ENCODE data around the gene CHFR. TPM values are rescaled to one million over a fixed set of nuclear protein-coding genes. Genes with fewer than 3 reads are reported as not detected.
"Not testable (repeated sequence)": the region's sequence is repeated elsewhere in the genome, so short reads cannot be mapped to it uniquely, and the experiment has no call there.

The CHFR gene
- polyA plus RNA-seq, 1 donor, result 31.6 TPM

- not testable (repeated sequence) for DNase-seq
Measured at GRCh38 chr12:132809391-132809790, 78.0 kb downstream of the CHFR start.

- DNase-seq, result no peak
Measured at GRCh38 chr12:132807295-132808092, 79.9 kb downstream of the CHFR start.

- DNase-seq, result no peak
Measured at GRCh38 chr12:132806857-132807256, 80.5 kb downstream of the CHFR start.

GRCh38 chr12:132804426-132804861 lies 83.0 kb downstream of the CHFR start:
- DNase-seq, result no peak

GRCh38 chr12:132803888-132804287 lies 83.5 kb downstream of the CHFR start:
- no peak for DNase-seq

GRCh38 chr12:132803125-132803524 lies 84.3 kb downstream of the CHFR start:
- DNase-seq, result no peak

GRCh38 chr12:132801741-132802140 lies 85.7 kb downstream of the CHFR start:
- DNase-seq, result no peak

GRCh38 chr12:132798836-132799235 lies 88.6 kb downstream of the CHFR start:
- no peak for DNase-seq

GRCh38 chr12:132797820-132798570 lies 89.4 kb downstream of the CHFR start:
- DNase-seq, result no peak

- DNase-seq, result no peak
Measured at GRCh38 chr12:132795847-132796246, 91.6 kb downstream of the CHFR start.

- DNase-seq, result not testable (repeated sequence)
Measured at GRCh38 chr12:132791940-132792339, 95.5 kb downstream of the CHFR start.

GRCh38 chr12:132789099-132789471 lies 98.3 kb downstream of the CHFR start:
- no peak for DNase-seq

- DNase-seq, result no peak
Measured at GRCh38 chr12:132788375-132789098, 98.9 kb downstream of the CHFR start.

GRCh38 chr12:132787877-132788276 lies 99.5 kb downstream of the CHFR start:
- DNase-seq, result no peak

GRCh38 chr12:132786192-132786591 lies 101.2 kb downstream of the CHFR start:
- no peak for DNase-seq

- DNase-seq, result no peak
Measured at GRCh38 chr12:132784580-132784979, 102.8 kb downstream of the CHFR start.

GRCh38 chr12:132783917-132784531 lies 103.4 kb downstream of the CHFR start:
- no peak for DNase-seq

Other genes with a start within 250 kb of the CHFR start
- gene POLE, start 200.3 kb downstream of the CHFR start, polyA plus RNA-seq (ENCODE audit: insufficient read length), result 78.9 TPM
- gene PXMP2, start 200.0 kb downstream of the CHFR start, polyA plus RNA-seq (ENCODE audit: insufficient read length), result 50.4 TPM
- gene PGAM5, start 176.8 kb downstream of the CHFR start, polyA plus RNA-seq (ENCODE audit: insufficient read length), result 20.3 TPM
- gene ANKLE2, start 125.8 kb downstream of the CHFR start, polyA plus RNA-seq (ENCODE audit: insufficient read length), result 89.8 TPM
- 33.6 TPM for gene GOLGA3, start 58.7 kb downstream of the CHFR start, polyA plus RNA-seq (ENCODE audit: insufficient read length)
- 36.4 TPM for gene ZNF605, start 68.7 kb upstream of the CHFR start, polyA plus RNA-seq (ENCODE audit: insufficient read length)
- gene ZNF26, start 98.8 kb upstream of the CHFR start, polyA plus RNA-seq (ENCODE audit: insufficient read length), result 17.7 TPM
- 93.5 TPM for gene ZNF84, start 149.9 kb upstream of the CHFR start, polyA plus RNA-seq (ENCODE audit: insufficient read length)
- gene ZNF140, start 193.3 kb upstream of the CHFR start, polyA plus RNA-seq (ENCODE audit: insufficient read length), result 49.0 TPM
- 9.1 TPM for gene ZNF891, start 242.7 kb upstream of the CHFR start, polyA plus RNA-seq (ENCODE audit: insufficient read length)
- gene ZNF10, start 243.0 kb upstream of the CHFR start, polyA plus RNA-seq (ENCODE audit: insufficient read length), result 33.1 TPM

Data from left kidney (tissue), 2 donors.